IMR-90 (cell line): Measurements from ENCODE around the gene ZBTB46. TPM values are rescaled to one million over a fixed set of nuclear protein-coding genes. Genes with fewer than 3 reads are reported as not detected.

Experiments
- CEBPB ChIP-seq: IDR thresholded peaks from 2 replicates; pipeline ENCODE4 v1.6.1; 2012; ENCODE audit warnings: low read depth, low read length, improper control_type of control experiment
- ELK1 ChIP-seq: fragments of 150-350 bp; IDR thresholded peaks from 2 replicates; pipeline ENCODE4 v1.6.1; 2016; ENCODE audit warnings: low read depth, mild to moderate bottlenecking, low read length, moderate library complexity, borderline replicate concordance
- MAFK ChIP-seq: IDR thresholded peaks from 2 replicates; pipeline ENCODE4 v1.6.1; 2012; ENCODE audit warnings: low read depth, low read length, improper control_type of control experiment
- MAZ ChIP-seq: IDR thresholded peaks from 2 replicates; pipeline ENCODE4 v1.6.1; 2012; ENCODE audit warnings: low read depth, mild to moderate bottlenecking, low read length, improper control_type of control experiment, moderate library complexity, borderline replicate concordance
- RCOR1 ChIP-seq: IDR thresholded peaks from 2 replicates; pipeline ENCODE4 v1.6.1; 2012; ENCODE audit warnings: mild to moderate bottlenecking, low read length, improper control_type of control experiment; ENCODE audit not compliant: insufficient replicate concordance
- polyA plus RNA-seq, 3 experiments: library from polyadenylated mRNA; depleted of rRNA; stranded (reverse); fragments of >200 nt; gene quantifications; 2 replicates each; pipeline ENCODE4 v1.2.3, GENCODE V29; 2012; ENCODE audit warnings: low replicate concordance in 1 of 3
- total RNA-seq: library from RNA; depleted of rRNA; stranded (reverse); fragments of >200 nt; gene quantifications from 2 replicates; pipeline ENCODE4 v1.2.3, GENCODE V29; 2012

The ZBTB46 gene
- total and polyA plus RNA-seq, 2 of the 4 experiments (the other 2 are of a cell fraction), result 4.2 to 14.9 TPM

- TF ChIP-seq MAZ (peak; percentile 37; the same call in 1 of the 2 replicates), CEBPB (peak; percentile 99), RCOR1 (no peak), ELK1 (no peak), MAFK (no peak)
Observed at GRCh38 chr20:63740627-63741353, 90.3 kb downstream of the ZBTB46 start (continued).
